ENCODE results near the gene RABEP2. TPM values are rescaled to one million over a fixed set of nuclear protein-coding genes. Genes with fewer than 3 reads are reported as not detected.
"Not testable (repeated sequence)": the region's sequence is repeated elsewhere in the genome, so short reads cannot be mapped to it uniquely, and the experiment has no call there.

Gene RABEP2
- polyA plus RNA-seq, 2 donors: 23.5 to 46.9 TPM

DNA sequence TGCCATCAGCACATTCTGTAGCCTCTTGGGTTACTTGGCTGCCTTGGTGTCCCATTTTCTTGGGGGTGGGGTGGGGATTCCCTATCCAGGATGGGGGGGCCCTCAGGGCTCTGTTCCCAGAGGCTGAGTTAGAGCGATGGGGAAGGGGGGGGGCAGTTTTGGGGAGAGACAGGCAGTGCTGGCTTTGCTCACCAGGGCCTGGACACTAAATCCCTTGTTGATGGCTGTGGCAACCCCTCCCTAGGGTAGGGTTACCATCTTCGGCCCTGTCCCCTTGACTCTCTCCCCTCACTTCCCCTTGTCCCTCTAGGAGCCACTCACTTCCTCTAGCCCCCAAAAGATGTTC is 47.4 kb downstream of the RABEP2 start:
- no peak overlapping the region for H3K4me3 ChIP-seq (ENCODE audit: low read depth in 1 of 2, low read length in 2 of 2)
- peaks cover 0 to 3% of the 10 kb centered on the region in 2 donors for H3K27me3 ChIP-seq (ENCODE audit: control insufficient read depth in 1 of 2, insufficient read depth in 2 of 2, low read length in 2 of 2)
- no peaks in the 10 kb centered on the region for H3K9me3 ChIP-seq (ENCODE audit: control insufficient read depth in 2 of 2, insufficient read depth in 1 of 2, low read depth in 1 of 2, low read length in 1 of 2)
- 69 to 72% methylated on average over 2 of the region's 2 CpGs for WGBS, 2 donors
- H3K36me3 ChIP-seq (ENCODE audit: control insufficient read depth in 2 of 2, insufficient read depth in 2 of 2, low read length in 1 of 2): peaks cover 0 to 12% of the 10 kb centered on the region in 2 donors
- H3K4me1 ChIP-seq (ENCODE audit: control insufficient read depth in 2 of 2, insufficient read depth in 2 of 2, low read length in 1 of 2): peaks cover 0 to 12% of the 10 kb centered on the region in 2 donors
- H3K27ac ChIP-seq (ENCODE audit: low read depth in 2 of 2, low read length in 1 of 2): no peak overlapping the region

DNA sequence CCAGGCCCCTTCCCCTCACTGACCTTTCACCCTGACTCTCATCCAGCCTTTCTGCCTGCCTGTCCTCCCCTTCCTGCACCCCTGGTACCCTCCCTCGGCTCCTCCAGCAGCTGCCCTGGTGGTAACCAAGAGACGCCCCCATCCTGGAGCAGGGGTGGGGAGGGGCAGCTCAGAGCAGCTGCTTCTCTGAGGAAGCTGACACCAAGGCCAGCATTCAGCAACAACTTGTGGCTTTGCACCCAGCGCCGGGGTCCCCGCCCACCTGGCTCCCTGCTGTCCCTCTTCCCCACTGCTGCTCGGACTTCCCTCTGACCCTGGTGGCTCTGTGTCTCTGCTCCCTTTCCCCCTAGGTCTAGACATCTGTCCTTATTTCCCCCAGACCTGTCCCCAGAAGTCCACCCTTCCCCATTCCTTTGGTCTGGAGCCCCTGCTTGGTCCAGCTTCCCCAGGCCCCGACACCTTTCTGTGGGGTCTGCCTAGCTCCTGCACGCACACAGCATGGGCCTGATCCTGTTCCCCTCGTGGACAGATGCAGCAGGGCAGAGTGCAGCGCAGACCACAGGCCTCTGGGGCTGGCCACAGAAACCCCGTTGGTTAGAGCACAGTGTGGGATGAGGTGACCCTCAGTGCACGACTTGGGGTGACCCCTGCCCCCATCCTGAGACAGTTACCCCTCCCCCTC is 47.9 kb downstream of the RABEP2 start:
- WGBS, 2 donors: 55 to 58% methylated on average over 12 of the region's 12 CpGs
- no peak overlapping the region for H3K27ac ChIP-seq (ENCODE audit: low read depth in 2 of 2, low read length in 1 of 2)
- no peak overlapping the region for H3K4me3 ChIP-seq (ENCODE audit: low read depth in 1 of 2, low read length in 2 of 2)
- H3K36me3 ChIP-seq (ENCODE audit: control insufficient read depth in 2 of 2, insufficient read depth in 2 of 2, low read length in 1 of 2): peaks cover 0 to 17% of the 10 kb centered on the region in 2 donors
- H3K27me3 ChIP-seq (ENCODE audit: control insufficient read depth in 1 of 2, insufficient read depth in 2 of 2, low read length in 2 of 2): no peaks in the 10 kb centered on the region
- H3K4me1 ChIP-seq (ENCODE audit: control insufficient read depth in 2 of 2, insufficient read depth in 2 of 2, low read length in 1 of 2): peaks cover 0 to 12% of the 10 kb centered on the region in 2 donors
- H3K9me3 ChIP-seq (ENCODE audit: control insufficient read depth in 2 of 2, insufficient read depth in 1 of 2, low read depth in 1 of 2, low read length in 1 of 2): no peaks in the 10 kb centered on the region

DNA sequence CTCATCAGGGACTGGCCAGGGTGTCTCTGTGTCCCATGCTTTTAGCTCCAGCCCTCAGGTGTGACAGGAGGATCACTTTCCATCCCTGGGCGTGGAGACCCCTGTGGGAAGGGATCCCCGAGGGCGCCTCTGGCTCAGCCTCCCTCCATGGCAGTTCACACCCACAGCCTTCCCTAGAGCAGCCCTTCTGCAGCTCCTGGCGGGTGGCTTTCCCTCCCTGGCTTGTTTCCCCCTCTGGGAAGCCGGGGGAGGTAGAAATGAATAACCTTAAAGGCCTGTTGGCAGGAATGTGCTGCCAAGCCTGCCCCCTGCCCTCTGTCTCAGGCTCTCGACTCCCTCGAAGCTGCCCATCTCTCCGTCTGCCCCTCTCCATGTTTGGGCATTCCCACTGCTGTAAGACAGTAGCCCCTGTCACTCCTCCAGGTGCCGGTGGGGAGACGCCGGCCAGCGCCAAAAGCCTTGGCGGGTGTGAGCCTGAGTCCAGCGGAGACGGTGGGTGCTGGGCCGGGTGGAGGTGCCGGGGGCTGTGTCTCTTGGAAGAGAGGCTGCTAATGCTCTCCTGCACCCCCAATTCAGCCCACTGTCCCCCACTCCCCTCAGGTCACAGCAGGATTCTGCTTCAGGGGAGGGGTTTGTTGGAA is 48.9 kb downstream of the RABEP2 start:
- Histone ChIP-seq H3K9me3 (ENCODE audit: control insufficient read depth in 2 of 2, insufficient read depth in 1 of 2, low read depth in 1 of 2, low read length in 1 of 2) (no peaks in the 10 kb centered on the region), H3K36me3 (ENCODE audit: control insufficient read depth in 2 of 2, insufficient read depth in 2 of 2, low read length in 1 of 2) (peaks cover 2 to 20% of the 10 kb centered on the region in 2 donors), H3K27me3 (ENCODE audit: control insufficient read depth in 1 of 2, insufficient read depth in 2 of 2, low read length in 2 of 2) (no peaks in the 10 kb centered on the region), H3K4me3 (ENCODE audit: low read depth in 1 of 2, low read length in 2 of 2) (no peak overlapping the region), H3K27ac (ENCODE audit: low read depth in 2 of 2, low read length in 1 of 2) (no peak overlapping the region), H3K4me1 (ENCODE audit: control insufficient read depth in 2 of 2, insufficient read depth in 2 of 2, low read length in 1 of 2) (peaks cover 0 to 12% of the 10 kb centered on the region in 2 donors)
- WGBS, 2 donors: 51 to 60% methylated on average over 17 of the region's 17 CpGs

DNA sequence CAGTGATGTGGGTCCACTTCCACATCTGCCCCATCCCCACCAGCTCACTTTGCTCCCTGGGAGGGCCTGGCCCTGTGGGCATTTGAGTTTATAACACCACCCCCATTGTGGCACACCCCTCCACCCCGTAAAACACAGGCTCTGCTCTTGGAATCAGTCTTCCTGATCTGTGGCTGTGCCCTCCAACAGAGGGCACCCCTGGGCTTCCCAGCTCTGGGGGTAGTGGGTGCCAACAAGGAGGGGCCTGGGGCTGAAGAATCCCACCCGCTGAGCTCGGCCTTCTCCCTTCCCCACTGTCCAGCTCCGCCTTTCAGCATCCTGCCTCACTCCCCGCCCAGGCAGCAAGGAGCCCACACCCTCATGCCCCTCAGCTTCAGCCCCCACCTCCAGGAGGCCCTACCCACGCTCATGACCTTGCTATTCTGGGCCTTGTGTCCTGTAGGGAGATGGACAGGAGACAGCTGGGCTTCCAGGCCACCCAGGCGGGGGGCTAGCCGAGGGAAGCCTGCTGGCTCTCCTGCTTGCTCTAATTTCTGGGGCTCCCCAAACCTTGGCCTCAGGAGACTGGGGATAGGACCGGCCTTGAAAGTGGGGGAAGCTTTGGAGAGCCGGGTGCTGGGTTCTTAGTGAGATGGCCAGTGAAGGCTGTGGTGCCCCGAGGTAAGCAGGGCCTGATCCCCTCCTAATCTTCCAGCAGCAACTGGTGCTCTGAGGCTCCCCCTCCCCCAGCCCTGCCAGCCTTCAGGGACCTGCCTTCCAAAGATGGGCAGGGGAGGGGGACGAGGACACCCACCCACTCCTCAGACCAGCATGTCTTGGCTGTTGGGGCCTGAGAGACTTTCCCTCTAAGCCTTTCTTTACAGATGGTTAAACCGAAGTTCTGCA is 49.7 kb downstream of the RABEP2 start:
- Histone ChIP-seq H3K36me3 (ENCODE audit: control insufficient read depth in 2 of 2, insufficient read depth in 2 of 2, low read length in 1 of 2) (peaks cover 2 to 23% of the 10 kb centered on the region in 2 donors), H3K27me3 (ENCODE audit: control insufficient read depth in 1 of 2, insufficient read depth in 2 of 2, low read length in 2 of 2) (no peaks in the 10 kb centered on the region), H3K9me3 (ENCODE audit: control insufficient read depth in 2 of 2, insufficient read depth in 1 of 2, low read depth in 1 of 2, low read length in 1 of 2) (no peaks in the 10 kb centered on the region), H3K27ac (ENCODE audit: low read depth in 2 of 2, low read length in 1 of 2) (no peak overlapping the region), H3K4me3 (ENCODE audit: low read depth in 1 of 2, low read length in 2 of 2) (no peak overlapping the region), H3K4me1 (ENCODE audit: control insufficient read depth in 2 of 2, insufficient read depth in 2 of 2, low read length in 1 of 2) (peaks cover 0 to 9% of the 10 kb centered on the region in 2 donors)
- WGBS, 2 donors: 59 to 66% methylated on average over 12 to 13 of the region's 13 CpGs

DNA sequence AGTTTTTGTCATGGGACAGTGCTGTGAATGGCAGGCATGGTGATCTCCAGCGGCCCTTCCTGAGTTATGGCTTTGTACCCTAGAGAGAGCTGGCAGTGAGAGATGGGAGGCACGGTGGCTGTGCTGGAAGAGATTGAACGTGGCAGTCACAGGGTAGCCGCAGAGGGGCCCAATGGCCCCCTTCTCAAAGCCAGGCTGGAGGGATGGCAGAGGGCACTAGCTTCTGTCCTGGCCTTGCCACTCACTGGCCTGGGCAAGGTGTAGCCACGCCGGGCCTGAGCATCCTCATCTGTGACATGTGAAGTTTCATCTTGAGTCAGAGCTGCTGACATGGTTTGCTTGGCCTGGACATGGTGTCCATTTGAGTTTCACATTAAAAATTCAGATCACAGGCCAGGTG is 50.6 kb downstream of the RABEP2 start:
- peaks cover 0 to 4% of the 10 kb centered on the region in 2 donors for H3K4me1 ChIP-seq (ENCODE audit: control insufficient read depth in 2 of 2, insufficient read depth in 2 of 2, low read length in 1 of 2)
- no peak overlapping the region for H3K27ac ChIP-seq (ENCODE audit: low read depth in 2 of 2, low read length in 1 of 2)
- H3K9me3 ChIP-seq (ENCODE audit: control insufficient read depth in 2 of 2, insufficient read depth in 1 of 2, low read depth in 1 of 2, low read length in 1 of 2): no peaks in the 10 kb centered on the region
- H3K4me3 ChIP-seq (ENCODE audit: low read depth in 1 of 2, low read length in 2 of 2): no peak overlapping the region
- 93 to 94% methylated on average over 6 of the region's 6 CpGs for WGBS, 2 donors
- no peaks in the 10 kb centered on the region for H3K27me3 ChIP-seq (ENCODE audit: control insufficient read depth in 1 of 2, insufficient read depth in 2 of 2, low read length in 2 of 2)
- peaks cover 4 to 33% of the 10 kb centered on the region in 2 donors for H3K36me3 ChIP-seq (ENCODE audit: control insufficient read depth in 2 of 2, insufficient read depth in 2 of 2, low read length in 1 of 2)

DNA sequence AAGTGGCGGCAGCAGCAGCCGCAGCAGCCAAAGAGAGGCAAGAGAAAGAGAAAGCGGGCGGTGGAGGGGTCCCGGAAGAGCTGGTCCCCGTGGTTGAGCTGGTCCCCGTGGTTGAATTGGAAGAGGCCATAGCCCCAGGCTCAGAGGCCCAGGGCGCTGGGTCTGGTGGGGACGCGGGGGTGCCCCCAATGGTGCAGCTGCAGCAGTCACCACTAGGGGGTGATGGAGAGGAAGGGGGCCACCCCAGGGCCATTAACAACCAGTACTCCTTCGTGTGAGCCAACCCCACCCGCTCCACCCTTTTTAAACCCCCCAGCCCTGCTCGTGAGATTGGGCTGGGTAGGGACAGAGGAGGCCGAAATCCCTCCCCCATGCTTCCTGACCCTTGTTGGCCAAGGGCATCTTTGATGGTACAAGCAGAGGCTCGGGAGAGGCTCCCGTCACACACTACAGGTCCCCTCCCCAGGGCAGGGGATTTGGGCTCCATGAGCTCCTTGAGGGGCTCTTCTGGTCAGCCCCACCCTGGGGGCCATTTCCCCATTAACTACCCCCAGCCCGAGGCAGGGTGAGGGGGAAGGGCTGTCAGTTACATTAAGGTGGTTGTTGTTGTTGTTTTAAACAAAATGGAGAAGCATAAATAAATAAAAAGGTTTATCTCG is 51.4 kb downstream of the RABEP2 start:
- WGBS, 2 donors: 86 to 87% methylated on average over 17 to 18 of the region's 18 CpGs
- peaks cover 7 to 40% of the 10 kb centered on the region in 2 donors for H3K36me3 ChIP-seq (ENCODE audit: control insufficient read depth in 2 of 2, insufficient read depth in 2 of 2, low read length in 1 of 2)
- H3K4me1 ChIP-seq (ENCODE audit: control insufficient read depth in 2 of 2, insufficient read depth in 2 of 2, low read length in 1 of 2): no peaks in the 10 kb centered on the region
- H3K27ac ChIP-seq (ENCODE audit: low read depth in 2 of 2, low read length in 1 of 2): no peak overlapping the region
- H3K27me3 ChIP-seq (ENCODE audit: control insufficient read depth in 1 of 2, insufficient read depth in 2 of 2, low read length in 2 of 2): no peaks in the 10 kb centered on the region
- no peaks in the 10 kb centered on the region for H3K9me3 ChIP-seq (ENCODE audit: control insufficient read depth in 2 of 2, insufficient read depth in 1 of 2, low read depth in 1 of 2, low read length in 1 of 2)
- no peak overlapping the region for H3K4me3 ChIP-seq (ENCODE audit: low read depth in 1 of 2, low read length in 2 of 2)

DNA sequence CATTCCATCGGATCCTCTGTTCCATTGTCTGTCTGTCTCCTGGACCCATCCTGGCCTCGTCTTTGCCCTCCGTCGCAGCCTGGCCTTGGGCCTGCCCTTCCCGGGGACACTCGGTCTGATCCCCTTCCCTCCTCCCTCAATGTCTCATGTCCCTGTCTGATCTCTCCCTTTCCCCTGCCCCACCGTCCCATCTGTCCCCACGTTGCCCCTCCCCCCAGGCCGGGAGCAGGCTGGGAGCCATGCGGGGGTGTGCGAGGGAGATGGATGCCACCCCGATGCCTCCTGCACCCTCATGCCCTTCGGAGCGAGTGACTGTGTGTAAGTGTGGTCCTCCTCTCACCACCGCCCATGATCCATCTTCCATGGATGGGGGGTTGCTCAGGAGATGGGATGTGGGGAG is 52.1 kb downstream of the RABEP2 start:
- H3K27ac ChIP-seq (ENCODE audit: low read depth in 2 of 2, low read length in 1 of 2): no peak overlapping the region
- no peaks in the 10 kb centered on the region for H3K27me3 ChIP-seq (ENCODE audit: control insufficient read depth in 1 of 2, insufficient read depth in 2 of 2, low read length in 2 of 2)
- 87 to 89% methylated on average over 14 to 15 of the region's 15 CpGs for WGBS, 2 donors
- H3K4me1 ChIP-seq (ENCODE audit: control insufficient read depth in 2 of 2, insufficient read depth in 2 of 2, low read length in 1 of 2): no peaks in the 10 kb centered on the region
- H3K9me3 ChIP-seq (ENCODE audit: control insufficient read depth in 2 of 2, insufficient read depth in 1 of 2, low read depth in 1 of 2, low read length in 1 of 2): no peaks in the 10 kb centered on the region
- peaks cover 7 to 41% of the 10 kb centered on the region in 2 donors for H3K36me3 ChIP-seq (ENCODE audit: control insufficient read depth in 2 of 2, insufficient read depth in 2 of 2, low read length in 1 of 2)
- H3K4me3 ChIP-seq (ENCODE audit: low read depth in 1 of 2, low read length in 2 of 2): no peak overlapping the region

DNA sequence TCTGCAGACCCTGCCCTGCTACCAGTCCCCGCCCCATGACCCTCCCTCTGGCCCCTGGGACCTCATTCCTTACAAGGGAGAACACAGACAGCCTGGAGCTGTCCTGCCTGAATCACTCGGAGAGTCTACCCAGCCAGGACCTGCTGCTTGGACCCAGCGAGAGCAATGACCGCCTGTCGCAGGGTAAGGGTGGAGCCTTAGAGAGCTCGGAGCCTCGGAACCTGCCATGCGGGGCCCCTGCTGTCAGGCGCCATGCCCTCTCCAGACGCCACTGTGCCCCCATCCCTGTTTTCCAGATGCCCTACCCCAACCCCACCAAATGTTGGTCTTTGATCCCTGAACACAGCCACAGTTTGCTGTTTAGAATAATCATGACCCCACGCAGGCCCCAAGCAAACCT is 55.8 kb downstream of the RABEP2 start:
- Histone ChIP-seq H3K27ac (ENCODE audit: low read depth in 2 of 2, low read length in 1 of 2) (no peak overlapping the region), H3K36me3 (ENCODE audit: control insufficient read depth in 2 of 2, insufficient read depth in 2 of 2, low read length in 1 of 2) (peaks cover 13 to 57% of the 10 kb centered on the region in 2 donors), H3K9me3 (ENCODE audit: control insufficient read depth in 2 of 2, insufficient read depth in 1 of 2, low read depth in 1 of 2, low read length in 1 of 2) (no peaks in the 10 kb centered on the region), H3K27me3 (ENCODE audit: control insufficient read depth in 1 of 2, insufficient read depth in 2 of 2, low read length in 2 of 2) (no peaks in the 10 kb centered on the region), H3K4me3 (ENCODE audit: low read depth in 1 of 2, low read length in 2 of 2) (no peak overlapping the region), H3K4me1 (ENCODE audit: control insufficient read depth in 2 of 2, insufficient read depth in 2 of 2, low read length in 1 of 2) (peaks cover 0 to 2% of the 10 kb centered on the region in 2 donors)
- WGBS, 2 donors: 93 to 94% methylated on average over 11 of the region's 11 CpGs

DNA sequence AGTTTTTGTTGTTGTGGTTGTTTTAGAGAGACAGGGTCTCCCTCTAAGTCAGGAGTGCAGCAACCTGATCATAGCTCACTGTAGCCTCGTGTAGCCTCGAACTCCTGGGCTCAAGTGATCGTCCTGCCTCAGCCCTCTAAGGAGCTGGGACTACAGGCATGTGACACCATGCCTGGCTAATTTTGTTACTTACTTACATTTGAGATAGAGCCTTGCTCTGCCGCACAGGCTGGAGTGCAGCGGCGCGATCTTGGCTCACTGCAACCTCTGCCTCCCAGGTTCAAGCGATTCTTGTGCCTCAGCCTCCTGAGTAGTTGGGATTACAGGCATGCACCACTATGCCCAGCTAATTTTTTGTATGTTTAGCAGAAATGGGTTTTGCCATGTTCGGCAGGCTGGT is 57.4 kb downstream of the RABEP2 start:
- not testable (repeated sequence) for H3K27me3 ChIP-seq (ENCODE audit: control insufficient read depth in 1 of 2, insufficient read depth in 2 of 2, low read length in 2 of 2); H3K27ac ChIP-seq (ENCODE audit: low read depth in 2 of 2, low read length in 1 of 2); H3K9me3 ChIP-seq (ENCODE audit: control insufficient read depth in 2 of 2, insufficient read depth in 1 of 2, low read depth in 1 of 2, low read length in 1 of 2); H3K4me1 ChIP-seq (ENCODE audit: control insufficient read depth in 2 of 2, insufficient read depth in 2 of 2, low read length in 1 of 2); H3K4me3 ChIP-seq (ENCODE audit: low read depth in 1 of 2, low read length in 2 of 2)
- WGBS, 2 donors: 92% methylated on average over 9 of the region's 9 CpGs
- peaks cover 13 to 47% of the 10 kb centered on the region in 2 donors for H3K36me3 ChIP-seq (ENCODE audit: control insufficient read depth in 2 of 2, insufficient read depth in 2 of 2, low read length in 1 of 2)
